ENCODE measurements around the gene PANX2. TPM values are rescaled to one million over a fixed set of nuclear protein-coding genes. Genes with fewer than 3 reads are reported as not detected.

The PANX2 gene
- total RNA-seq, 1 donor from 2014 or later = 0.76 TPM

DNA sequence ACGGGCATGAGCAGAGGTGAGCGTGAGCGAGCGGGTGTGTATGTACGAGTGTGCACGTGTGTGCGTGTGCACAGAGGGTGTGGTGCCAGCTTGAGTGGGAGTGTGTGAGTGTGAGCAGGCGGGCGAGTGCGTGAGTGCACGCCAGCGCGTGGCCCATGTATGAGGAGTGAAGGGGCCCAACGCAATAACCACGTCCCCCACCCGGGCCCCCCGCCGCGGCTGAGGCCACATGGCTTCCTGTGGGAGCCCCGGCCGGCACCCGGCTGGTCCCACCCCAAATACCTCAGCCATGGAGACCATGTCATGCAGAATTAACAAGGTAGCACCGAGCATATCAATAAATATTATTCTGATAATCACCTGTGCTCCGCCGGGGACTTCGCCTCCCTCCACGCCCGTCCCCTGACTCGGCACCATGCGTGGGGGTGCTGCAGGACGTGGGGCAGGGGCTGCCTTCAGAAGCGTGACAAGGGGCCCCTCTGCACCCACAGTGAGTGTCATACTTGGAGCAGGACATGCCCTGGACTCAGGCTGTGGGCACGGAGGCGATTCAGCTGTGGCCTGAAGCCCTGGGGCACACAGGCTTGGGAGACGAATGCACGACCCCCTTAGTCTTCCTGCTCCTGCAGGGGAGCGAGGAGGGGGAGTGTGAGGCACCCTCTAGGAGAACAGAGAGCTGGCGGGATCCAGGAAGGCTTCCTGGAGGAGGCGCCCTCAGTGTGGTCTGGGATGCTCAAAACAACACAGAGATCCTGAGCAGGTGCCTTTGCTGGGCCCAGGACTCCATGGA is 9.6 kb downstream of the PANX2 start:
- intact Hi-C loops (cut with DNase I) = no loop called here
- DNase-seq (ENCODE audit: low spot score) = peak; percentile 47
- no peak for ATAC-seq

DNA sequence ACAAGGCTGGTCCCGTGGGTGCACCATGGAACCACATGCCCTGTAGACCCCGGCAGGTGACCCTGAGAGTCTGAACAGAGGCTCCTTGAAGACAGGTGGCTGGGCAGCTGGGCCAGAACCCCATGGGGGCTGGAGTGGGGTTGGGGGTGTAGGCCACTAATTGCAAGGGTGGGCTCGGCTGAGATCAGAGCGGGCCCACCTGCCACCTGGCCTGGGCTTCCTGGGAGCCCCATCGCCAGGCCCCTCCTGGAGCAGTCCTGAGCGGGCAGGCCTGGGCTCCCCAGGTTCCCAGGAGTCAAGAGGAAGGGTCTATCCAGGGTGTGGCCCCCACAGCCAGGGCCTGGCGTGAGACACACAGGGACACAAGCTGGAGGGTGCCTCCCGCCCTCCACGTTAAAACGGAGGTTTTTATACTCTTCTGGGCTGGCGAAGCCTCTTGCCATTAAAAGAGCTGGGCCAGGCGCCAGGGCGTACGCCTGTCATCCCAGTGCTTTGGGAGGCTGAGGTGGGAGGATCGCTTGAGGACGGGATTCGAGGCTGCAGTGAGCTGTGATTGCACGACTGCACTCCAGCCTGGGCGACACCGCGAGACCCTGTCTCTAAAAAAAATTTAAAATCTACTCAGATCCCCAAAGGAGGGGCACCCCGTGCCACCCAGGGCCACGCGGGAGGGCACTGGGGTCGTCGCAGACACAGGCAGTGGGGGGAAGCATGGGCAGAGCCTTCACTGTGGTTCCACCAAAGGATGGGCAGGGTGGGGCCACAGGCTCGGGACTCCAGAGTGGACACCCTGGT is 10.4 kb downstream of the PANX2 start:
- peak; percentile 54 for DNase-seq (ENCODE audit: low spot score)
- no peak for ATAC-seq
- intact Hi-C loops (cut with DNase I) = no loop called here

DNA sequence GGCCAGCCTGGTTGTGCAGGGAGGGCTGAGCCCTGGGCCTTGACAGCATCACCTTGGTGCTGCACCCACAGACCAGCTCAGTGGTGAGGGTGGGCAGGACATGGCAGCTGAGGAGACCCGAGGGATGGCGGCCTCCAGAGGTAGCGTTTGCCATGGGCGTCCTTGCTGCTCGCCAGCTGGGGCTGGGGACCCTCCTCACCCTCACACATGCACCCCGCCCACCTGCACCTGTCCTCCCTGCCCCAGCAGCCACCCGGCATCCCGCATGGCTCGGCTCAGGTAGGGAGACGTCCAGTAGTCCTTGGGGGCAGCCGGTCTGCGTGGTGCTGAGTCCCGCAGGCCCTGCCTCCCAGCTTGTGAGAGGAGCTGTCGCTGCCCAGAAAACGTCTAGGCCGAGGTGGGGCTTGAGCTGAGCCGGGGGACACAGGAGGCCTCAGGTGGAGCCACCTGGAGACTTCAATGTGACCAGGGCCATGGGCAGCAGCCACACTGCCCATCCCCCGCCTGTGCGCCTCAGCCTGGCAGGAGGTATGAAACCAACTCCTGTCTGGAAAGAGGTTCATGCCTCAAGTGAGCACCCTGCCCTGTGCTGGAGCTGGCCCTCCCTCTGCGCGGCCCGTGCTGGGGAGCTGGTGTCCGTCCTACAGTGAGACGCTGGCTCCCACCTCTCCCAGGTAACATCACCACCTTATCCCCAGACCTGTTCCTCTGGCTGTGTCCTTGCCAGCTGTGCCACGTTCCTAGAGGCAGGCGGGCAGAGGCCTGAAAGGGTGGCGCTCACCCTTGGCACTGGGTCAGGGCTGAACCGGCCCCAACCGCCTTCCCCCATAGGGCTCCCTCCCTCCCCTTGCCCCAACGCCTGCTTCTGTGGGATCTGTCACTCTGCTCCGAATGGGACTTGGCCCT is 11.9 kb downstream of the PANX2 start:
- intact Hi-C loops (cut with DNase I) = no loop called here
- DNase-seq (ENCODE audit: low spot score) = peak; percentile 62
- ATAC-seq = no peak

DNA sequence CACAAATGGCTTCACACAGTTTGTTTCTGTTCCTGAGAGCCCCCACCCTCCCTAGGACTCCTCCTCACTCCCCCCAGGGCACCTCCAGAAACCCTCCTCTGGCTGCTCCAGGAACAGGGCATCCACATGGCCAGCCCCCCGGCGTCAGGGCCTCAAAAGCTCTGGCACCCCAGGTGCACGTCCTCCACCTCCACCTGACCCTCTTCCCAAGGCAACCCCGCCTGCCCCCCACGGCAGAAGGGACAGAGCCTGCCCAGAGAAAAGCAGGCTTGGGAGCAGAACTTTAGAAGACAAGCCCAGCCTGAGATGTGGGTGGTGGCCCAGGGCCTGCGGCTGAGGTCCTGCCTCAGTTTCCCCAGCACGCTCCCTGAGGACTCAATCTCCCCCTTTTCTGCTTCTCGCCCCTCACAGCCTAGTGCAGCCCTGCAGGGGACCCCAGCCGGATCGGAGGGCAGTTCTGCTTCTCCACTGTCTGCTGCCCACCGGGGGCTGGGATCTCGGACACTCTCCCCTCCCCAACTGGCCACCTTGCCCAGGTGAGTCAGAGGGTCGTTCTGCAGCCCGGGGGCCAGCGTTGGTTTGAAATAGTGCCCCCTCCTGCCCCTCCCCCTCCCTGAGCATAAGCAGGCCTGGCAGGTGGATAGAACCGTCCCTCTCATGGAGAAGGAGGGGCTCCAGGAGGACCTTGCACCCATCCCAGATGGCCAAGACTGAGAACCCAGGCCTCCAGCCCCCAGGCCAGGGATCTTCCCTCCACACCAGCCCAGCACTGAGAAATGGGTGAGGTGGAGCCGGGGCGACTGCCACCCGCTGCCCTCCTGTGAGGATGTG is 12.8 kb downstream of the PANX2 start:
- intact Hi-C loops (cut with DNase I) = no loop called here
- DNase-seq (ENCODE audit: low spot score) (no peak), ATAC-seq (no peak)

DNA sequence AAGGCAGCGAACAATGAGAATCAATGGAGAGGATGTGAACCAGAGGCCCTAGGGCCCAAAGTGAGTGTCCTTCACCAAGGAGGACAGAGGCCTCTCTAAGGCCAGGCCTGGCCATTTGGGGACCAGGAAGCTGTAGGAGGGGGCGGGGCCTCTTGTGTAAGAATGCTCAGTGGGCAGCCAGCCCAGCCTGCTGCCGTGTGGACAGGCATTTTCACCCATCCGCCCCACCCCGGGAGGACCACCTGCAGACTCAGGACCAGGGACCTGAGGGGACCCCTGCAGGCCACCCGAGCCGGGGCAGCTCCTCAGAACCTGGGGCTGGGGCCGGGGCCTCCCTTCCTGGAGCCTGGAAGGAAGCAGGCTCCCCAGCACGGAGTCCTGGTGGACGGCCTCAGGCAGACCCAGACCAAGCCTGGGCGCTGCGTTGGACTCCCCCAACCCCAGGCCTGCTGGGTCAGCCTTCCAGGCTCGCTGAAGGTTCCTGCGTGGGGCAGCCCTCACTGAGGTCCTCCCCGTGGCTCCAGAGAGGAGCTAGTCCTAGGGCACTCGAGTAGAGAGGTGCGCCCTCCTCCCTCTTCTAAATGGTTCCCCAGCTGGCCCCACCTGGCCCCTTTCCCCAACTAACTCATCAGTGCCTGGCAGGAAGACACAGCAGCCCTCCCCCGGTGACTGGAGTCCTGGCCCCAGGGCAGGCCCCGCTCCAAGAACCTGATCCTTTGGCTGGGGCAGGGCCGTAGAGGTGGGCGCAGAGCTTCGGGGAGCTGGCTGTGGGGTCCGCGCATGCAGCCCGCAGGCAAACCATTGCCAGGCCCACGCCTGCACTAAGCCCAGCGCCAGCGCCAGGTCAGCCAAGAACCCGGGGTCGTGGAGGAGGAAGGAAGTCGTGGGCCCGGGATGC is 13.7 kb downstream of the PANX2 start:
- peak; percentile 85 for DNase-seq (ENCODE audit: low spot score)
- intact Hi-C loops (cut with DNase I) = no loop called here
- ATAC-seq = peak; percentile 56

DNA sequence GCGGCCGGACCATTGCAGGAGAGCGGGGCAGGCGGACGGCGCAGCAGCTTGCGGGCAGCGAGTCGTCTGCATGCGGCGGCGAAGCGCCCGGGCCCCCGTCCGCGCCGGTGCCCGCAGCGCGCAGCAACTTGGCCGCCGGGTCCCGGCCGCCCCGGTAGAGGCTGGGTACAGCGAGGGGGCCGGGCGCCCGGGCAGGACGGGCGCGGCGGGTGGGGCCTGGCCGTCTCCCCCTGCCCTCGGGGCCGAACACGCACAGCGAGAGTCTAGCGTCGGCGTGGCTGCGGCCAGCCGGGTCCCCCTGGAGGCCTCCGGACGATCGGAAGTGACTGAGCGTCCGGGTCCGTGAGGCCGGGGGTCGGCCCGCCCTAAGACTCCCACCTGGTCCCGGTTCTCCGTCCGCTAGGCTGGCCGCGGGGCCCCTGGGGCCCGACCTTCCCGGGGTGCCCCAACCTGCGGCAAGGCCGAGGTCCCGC is 14.4 kb downstream of the PANX2 start:
- intact Hi-C loops (cut with DNase I) = no loop called here
- DNase-seq (ENCODE audit: low spot score) = no peak
- ATAC-seq = peak; percentile 2

DNA sequence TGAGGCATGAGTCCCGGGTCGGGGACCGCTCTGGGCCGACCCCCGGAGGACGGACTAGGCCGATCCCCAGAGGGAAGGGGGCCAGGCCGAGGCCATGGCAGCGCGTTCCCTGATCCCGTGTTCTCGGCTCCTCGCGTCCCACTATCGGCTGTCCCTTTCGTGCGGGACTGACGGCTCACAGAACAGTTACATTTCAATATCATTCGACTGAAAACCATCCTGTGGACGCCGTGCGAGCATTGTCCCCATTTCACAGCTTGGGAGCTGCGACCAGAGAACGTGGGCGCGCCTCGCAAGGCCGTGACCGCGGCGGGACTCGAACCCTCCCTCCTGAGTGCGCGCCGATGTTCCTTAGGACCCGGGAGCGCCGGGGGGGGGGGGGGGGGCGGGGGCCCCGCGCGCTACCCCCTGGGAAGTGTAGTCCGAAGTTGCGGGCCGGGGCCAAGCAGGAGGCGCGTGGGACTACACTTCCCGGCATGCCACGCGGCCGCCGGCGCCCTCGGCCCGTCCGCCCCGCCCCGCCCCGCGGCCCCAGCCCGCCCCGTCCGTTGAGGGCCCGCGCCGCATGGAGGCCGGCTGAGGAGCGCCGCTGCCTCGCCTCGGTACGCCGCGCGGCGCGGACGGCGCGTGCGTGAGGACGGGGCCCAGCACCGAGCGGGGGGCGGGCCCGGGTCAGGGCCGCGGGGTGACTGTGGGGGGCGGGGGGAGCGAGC is 15.0 kb downstream of the PANX2 start, which contains the start of gene TRABD:
TRABD (plus strand) TSS at position 539 of the 713 bp plus-strand sequence. CDS start 7,148 bp downstream, outside the sequence.
- DNase-seq (ENCODE audit: low spot score) (peak; percentile 93), ATAC-seq (peak; percentile 89)
- intact Hi-C loops (cut with DNase I) = no loop called here

DNA sequence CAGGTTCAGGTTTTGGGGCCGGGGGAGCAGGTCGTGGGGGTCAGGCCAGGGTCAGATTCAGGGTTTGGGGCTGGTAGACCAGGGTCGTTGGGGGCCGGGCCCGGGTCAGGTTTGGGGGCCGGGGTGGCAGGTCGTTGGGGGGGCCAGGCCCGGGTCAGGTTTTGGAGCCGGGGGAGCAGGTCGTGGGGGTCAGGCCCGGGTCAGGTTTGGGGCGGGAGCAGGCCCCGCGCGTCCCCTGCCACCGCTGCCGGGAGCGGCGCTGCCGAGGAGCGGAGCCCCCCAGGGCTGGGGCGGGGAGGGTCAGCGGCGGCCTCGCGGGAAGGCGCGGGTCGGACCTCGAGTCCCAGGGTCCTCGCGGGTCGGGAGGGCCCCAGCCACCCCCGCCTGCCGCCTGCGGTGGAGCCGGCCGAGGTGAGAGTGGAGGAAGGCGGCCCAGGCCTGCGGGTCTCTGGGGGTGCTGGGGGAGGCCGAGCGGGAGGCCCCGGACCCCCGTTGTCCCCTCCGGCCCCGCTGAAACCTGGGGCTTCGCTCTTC is 15.7 kb downstream of the PANX2 start:
- DNase-seq (ENCODE audit: low spot score) (no peak), ATAC-seq (no peak)
- intact Hi-C loops (cut with DNase I) = no loop called here

DNA sequence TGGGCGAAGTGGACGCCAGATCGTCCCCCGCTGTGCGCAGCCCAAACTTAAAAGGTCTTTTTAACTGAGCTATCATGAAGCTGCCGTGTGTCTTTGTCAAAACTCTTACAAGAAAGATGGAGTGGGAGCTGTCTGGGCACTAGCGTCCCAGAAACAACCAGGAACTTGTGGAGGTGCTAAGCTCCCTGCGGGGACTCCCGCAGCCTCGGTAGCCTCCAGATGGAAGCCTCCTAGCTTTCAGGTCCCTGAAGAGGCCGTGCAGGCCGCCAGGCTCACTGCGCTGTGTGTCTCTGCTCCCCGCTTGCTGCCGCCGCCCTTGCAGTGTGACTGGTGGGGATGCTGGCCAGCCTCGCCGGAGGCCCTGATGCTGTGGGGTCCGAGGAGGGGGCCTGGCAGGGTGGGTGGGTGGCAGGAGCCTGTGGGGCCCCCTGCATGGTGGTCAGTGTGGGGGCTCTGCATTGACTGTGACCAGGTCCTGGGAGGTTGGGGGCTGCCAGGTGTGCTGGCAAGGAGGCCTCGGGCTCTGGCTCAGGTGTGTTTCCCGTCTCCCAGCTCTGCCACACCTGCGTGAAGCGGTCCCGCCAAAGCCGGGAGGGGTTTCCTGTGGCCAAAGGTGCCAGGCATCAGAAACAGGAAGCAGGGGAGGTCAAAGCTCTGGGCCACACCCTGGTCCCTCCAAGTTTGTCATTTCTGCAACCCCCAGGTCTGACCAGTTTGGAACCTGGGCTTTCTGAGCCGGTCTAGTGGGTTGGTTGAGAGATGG is 16.4 kb downstream of the PANX2 start:
- intact Hi-C loops (cut with DNase I) = no loop called here
- DNase-seq (ENCODE audit: low spot score) = no peak
- no peak for ATAC-seq

DNA sequence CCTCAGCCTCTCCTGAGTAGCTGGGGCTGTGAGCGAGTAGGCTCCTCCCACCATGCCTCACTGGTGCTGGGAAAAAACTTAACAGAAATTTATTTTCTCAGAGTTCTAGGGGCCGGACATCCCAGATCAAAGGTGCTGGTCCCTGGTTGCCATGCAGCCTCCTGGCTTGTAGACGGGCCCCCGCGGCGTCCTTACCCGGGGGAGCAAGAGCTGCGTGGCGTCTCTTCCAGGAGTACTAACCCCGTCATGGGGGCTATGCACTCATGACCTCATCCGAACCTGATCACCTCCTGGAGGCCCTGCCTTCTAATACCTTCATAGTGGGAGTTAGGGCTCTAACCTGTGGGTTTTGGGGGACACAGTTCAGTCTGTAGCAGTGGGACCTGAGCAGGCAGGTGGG is 17.8 kb downstream of the PANX2 start:
- ATAC-seq (no peak), DNase-seq (ENCODE audit: low spot score) (no peak)
- intact Hi-C loops (cut with DNase I) = no loop called here

DNA sequence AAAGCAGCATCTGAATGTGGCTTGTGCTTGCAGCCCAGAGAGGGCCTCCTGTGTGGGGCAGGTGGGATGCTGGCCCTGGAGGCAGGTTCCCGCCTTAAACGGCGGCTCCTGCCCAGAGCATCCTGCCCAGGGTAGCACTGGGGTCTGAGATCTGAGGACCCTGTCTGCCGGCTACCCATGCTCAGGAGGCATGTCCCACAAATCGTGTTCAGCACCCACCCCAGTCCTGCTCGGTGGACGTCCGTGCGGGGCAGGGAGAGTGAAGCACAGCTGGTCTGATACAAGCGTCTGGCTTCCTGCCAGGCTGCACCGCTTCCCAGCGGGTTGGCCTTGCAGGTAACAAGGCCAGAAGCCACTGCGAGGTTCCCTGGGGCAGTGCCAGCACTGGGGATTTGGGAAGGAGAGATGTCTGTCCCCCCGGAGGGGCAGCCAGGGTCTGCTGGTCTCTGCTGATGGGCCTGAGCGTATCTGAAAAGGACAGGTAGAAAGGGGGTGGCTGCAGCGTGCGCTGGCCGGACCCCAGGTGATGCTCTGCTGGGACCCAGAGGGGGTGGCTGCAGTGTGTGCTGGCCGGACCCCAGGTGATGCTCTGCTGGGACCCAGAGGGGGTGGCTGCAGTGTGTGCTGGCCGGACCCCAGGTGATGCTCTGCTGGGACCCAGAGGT is 18.8 kb downstream of the PANX2 start:
- ATAC-seq (no peak), DNase-seq (ENCODE audit: low spot score) (no peak)
- intact Hi-C loops (cut with DNase I) = no loop called here

DNA sequence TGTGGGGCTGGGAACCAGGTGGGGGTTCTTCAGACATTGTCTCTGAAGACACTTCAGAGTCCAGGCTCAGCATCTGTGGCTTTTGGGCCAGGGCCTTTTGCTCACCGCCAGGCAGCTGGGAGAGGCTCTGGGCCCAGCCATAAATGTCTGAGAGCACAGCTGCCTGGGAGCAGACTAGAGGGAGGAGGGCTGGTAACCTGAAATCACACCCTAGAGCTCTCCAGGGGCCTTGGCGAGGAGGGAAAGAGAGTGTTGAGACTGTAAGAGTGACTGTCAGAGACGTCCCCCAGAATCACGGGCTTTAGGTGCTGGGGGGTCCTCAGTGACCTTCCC is 19.3 kb downstream of the PANX2 start:
- ATAC-seq (peak; percentile 25), DNase-seq (ENCODE audit: low spot score) (no peak)
- intact Hi-C loops (cut with DNase I) = no loop called here

DNA sequence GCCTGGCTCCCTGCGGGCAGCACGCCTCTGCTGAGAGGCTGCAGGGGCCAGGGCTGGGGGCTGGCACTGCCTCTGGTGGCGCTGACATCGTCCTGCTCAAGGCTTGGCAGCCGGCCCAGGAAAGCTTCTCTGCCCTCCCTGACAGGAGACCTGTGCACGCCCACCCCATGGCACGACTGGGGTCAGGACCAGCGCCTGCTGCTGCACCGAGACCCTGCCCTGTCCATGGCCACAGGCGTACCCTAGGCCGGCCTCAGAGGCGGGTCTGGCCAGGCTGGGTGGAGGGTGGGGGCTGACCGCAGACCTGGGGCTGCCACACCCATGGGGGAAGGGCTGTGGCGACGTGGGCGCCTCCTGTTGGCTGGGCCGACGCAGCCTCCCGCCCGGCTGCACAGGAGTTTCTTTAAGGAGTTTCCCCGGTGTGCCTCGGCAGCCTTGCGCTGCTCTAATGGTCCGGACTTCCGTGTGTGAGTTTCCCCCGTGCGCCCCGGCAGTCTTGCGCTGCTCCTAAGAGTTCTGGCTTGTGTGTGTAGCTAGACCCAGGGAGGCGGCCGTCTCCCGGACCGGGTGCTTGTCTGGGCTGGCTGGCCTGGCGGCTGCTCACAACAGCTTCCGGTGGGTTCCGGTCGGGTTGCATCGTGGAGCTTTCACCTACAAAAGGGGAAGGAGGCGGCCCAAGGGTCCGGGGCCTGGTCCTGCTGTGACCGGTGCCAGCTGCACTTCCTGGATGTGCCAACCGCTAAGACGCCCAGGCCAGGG is 19.8 kb downstream of the PANX2 start:
- intact Hi-C loops (cut with DNase I) = no loop called here
- ATAC-seq (peak; percentile 60), DNase-seq (ENCODE audit: low spot score) (no peak)

DNA sequence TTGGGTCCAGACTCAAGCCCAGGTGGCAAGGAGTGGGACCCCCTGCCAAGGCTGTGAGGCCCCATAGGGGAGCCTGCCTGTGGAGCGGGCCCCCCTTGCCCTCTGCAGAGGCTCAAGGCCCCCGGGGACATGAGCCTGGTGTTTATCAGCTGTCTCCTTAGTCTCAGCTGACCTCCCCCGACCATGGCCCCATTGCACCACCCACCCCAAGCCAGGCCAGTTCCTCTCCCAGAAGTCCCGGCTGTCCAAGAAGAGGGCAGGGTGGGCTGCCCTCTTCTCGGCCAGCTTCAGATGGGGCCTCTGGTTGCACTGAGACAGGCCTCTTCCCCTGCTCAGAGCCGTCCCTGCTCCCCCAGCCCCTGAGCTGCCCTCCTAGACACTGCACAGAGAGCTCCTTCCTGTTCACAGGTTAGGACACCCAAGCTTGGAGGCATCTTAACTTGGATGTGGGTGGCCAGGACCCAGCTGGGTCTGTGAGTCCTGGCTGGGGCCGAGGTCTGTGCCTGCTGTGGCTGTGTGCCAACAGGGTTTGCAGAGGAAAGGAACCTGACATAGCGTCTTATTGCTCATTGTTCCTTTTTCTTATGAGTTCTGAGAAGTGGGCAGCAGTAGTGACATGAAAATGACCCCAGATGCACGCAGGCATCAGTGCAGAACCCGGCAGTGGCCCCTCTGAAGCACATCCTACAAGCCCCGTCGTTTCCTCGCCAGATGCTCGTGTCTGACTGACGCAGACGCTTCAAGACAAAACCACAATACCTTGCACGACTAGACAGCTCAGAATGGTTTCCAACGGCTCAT is 20.6 kb downstream of the PANX2 start:
- intact Hi-C loops (cut with DNase I) = no loop called here
- ATAC-seq = peak; percentile 5
- no peak for DNase-seq (ENCODE audit: low spot score)
